Measurements from ENCODE around the gene BACE2.

The BACE2 gene

GRCh38 chr21:41148798-41149197, 19.2 kb upstream of the BACE2 start:
- no peak overlapping the region for H3K9ac ChIP-seq (ENCODE audit: low read depth, low read length)
- H3K9me3 ChIP-seq (ENCODE audit: control insufficient read depth, insufficient read depth, low read length): no peaks in the 10 kb centered on the region
- H3K36me3 ChIP-seq (ENCODE audit: control insufficient read depth, insufficient read depth, low read length): no peaks in the 10 kb centered on the region
- peaks cover 11% of the 10 kb centered on the region; the same call in 1 of the 2 replicates for H3K27me3 ChIP-seq (ENCODE audit: control insufficient read depth, insufficient read depth, low read length)
- H3K27ac ChIP-seq (ENCODE audit: low read depth, low read length): no peak overlapping the region
- H3K4me1 ChIP-seq (ENCODE audit: control insufficient read depth, insufficient read depth, low read length): peaks cover 11% of the 10 kb centered on the region
- H3K4me3 ChIP-seq (ENCODE audit: low read depth, low read length): no peak overlapping the region

GRCh38 chr21:41149199-41149598, 18.8 kb upstream of the BACE2 start:
- Histone ChIP-seq H3K4me3 (ENCODE audit: low read depth, low read length) (no peak overlapping the region), H3K9me3 (ENCODE audit: control insufficient read depth, insufficient read depth, low read length) (no peaks in the 10 kb centered on the region), H3K36me3 (ENCODE audit: control insufficient read depth, insufficient read depth, low read length) (no peaks in the 10 kb centered on the region), H3K27ac (ENCODE audit: low read depth, low read length) (no peak overlapping the region), H3K4me1 (ENCODE audit: control insufficient read depth, insufficient read depth, low read length) (peaks cover 11% of the 10 kb centered on the region), H3K27me3 (ENCODE audit: control insufficient read depth, insufficient read depth, low read length) (peaks cover 11% of the 10 kb centered on the region; the same call in 1 of the 2 replicates), H3K9ac (ENCODE audit: low read depth, low read length) (no peak overlapping the region)

DNA sequence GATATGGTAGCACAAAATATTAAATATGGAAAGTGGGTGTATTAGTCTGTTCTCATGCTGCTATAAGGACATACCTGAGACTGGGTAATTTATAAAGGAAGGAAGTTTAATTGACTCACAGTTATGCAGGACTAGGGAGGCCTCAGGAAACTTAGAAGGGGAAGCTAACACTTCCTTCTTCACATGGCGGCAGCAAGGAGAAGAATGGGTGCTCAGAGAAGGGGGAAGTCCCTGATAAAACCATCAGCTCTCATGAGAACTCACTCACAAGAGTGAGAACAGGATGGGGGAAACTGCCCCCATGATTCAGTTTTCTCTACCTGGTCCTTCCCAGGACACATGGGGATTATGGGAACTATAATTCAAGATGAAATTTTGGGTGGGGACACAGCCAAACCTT, 15.8 kb upstream of the BACE2 start:
- Histone ChIP-seq H3K4me3 (ENCODE audit: low read depth, low read length) (no peak overlapping the region), H3K9me3 (ENCODE audit: control insufficient read depth, insufficient read depth, low read length) (no peaks in the 10 kb centered on the region), H3K4me1 (ENCODE audit: control insufficient read depth, insufficient read depth, low read length) (peaks cover 11% of the 10 kb centered on the region), H3K27me3 (ENCODE audit: control insufficient read depth, insufficient read depth, low read length) (peaks cover 11% of the 10 kb centered on the region; the same call in 1 of the 2 replicates), H3K36me3 (ENCODE audit: control insufficient read depth, insufficient read depth, low read length) (no peaks in the 10 kb centered on the region), H3K27ac (ENCODE audit: low read depth, low read length) (no peak overlapping the region), H3K9ac (ENCODE audit: low read depth, low read length) (no peak overlapping the region)

DNA sequence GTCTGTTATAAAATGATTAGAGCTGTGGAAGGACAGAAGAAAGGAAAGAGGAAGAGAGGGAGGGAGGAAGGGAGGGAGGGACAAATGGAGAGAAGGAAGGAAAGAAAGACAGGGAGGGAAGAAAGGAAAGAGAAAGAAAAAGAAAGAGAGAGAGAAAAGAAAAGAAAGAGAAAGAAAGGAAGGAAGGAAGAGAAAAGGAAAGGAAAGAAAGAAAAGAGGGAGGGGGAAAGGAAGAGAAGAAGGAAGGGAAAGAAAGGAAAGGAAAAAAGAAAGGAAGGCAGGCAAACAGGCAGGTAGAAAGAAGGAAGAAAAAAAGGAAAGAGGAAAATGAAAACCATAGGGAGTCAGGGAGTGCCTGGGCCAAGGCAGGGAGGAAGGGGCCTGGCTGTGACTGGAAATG, 14.5 kb upstream of the BACE2 start:
- no peak overlapping the region for H3K27ac ChIP-seq (ENCODE audit: low read depth, low read length)
- H3K4me1 ChIP-seq (ENCODE audit: control insufficient read depth, insufficient read depth, low read length): no peaks in the 10 kb centered on the region
- peaks cover 11% of the 10 kb centered on the region; the same call in 1 of the 2 replicates for H3K27me3 ChIP-seq (ENCODE audit: control insufficient read depth, insufficient read depth, low read length)
- H3K36me3 ChIP-seq (ENCODE audit: control insufficient read depth, insufficient read depth, low read length): no peaks in the 10 kb centered on the region
- no peaks in the 10 kb centered on the region for H3K9me3 ChIP-seq (ENCODE audit: control insufficient read depth, insufficient read depth, low read length)
- H3K4me3 ChIP-seq (ENCODE audit: low read depth, low read length): no peak overlapping the region
- H3K9ac ChIP-seq (ENCODE audit: low read depth, low read length): no peak overlapping the region

DNA sequence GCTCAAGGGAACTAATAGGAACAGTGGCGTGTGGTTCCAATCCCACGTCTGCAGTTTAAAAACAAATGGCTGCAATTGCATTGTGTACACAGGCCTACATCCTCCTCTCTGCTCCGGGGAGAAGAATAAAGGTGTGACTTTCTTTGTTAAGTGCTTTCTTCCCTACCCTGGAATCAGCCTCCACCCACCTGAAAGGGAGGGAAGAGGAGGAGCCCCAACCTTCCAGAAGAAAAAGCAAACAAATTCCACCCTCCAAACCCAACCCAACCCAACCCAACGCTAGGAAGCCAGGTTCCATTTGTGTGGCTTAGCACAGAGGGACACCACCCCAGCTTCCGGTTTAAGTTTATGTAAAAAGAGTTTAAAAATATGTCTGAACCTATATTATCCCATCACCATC, 11.8 kb upstream of the BACE2 start:
- no peak overlapping the region for H3K27ac ChIP-seq (ENCODE audit: low read depth, low read length)
- H3K9ac ChIP-seq (ENCODE audit: low read depth, low read length): no peak overlapping the region
- no peaks in the 10 kb centered on the region for H3K36me3 ChIP-seq (ENCODE audit: control insufficient read depth, insufficient read depth, low read length)
- H3K27me3 ChIP-seq (ENCODE audit: control insufficient read depth, insufficient read depth, low read length): no peaks in the 10 kb centered on the region
- H3K4me3 ChIP-seq (ENCODE audit: low read depth, low read length): no peak overlapping the region
- H3K4me1 ChIP-seq (ENCODE audit: control insufficient read depth, insufficient read depth, low read length): no peaks in the 10 kb centered on the region
- H3K9me3 ChIP-seq (ENCODE audit: control insufficient read depth, insufficient read depth, low read length): no peaks in the 10 kb centered on the region

DNA sequence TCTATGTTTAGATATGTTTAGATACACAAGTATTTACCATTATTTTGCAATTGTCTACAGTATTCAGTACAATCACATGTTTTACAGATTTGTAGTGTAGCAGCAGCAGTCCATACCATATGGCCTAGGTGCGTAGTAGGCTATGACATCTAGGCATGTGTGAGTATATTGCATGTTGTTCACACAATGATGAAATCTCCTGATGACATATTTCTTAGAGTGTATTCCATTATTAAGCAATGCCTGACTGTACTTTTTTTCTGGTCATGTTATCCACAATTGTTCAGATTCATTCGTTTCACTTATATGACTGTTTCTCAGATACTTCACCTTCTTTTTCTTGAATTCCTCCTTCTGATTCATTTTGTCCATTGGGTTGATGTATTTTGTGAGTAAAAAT, 9.9 kb upstream of the BACE2 start:
- H3K36me3 ChIP-seq (ENCODE audit: control insufficient read depth, insufficient read depth, low read length): no peaks in the 10 kb centered on the region
- H3K4me3 ChIP-seq (ENCODE audit: low read depth, low read length): no peak overlapping the region
- H3K27ac ChIP-seq (ENCODE audit: low read depth, low read length): no peak overlapping the region
- H3K9me3 ChIP-seq (ENCODE audit: control insufficient read depth, insufficient read depth, low read length): no peaks in the 10 kb centered on the region
- no peak overlapping the region for H3K9ac ChIP-seq (ENCODE audit: low read depth, low read length)
- 0 out of 2 replicates have a peak, but pooled peaks cover 4% of the 10 kb centered on the region for H3K27me3 ChIP-seq (ENCODE audit: control insufficient read depth, insufficient read depth, low read length)
- H3K4me1 ChIP-seq (ENCODE audit: control insufficient read depth, insufficient read depth, low read length): no peaks in the 10 kb centered on the region

DNA sequence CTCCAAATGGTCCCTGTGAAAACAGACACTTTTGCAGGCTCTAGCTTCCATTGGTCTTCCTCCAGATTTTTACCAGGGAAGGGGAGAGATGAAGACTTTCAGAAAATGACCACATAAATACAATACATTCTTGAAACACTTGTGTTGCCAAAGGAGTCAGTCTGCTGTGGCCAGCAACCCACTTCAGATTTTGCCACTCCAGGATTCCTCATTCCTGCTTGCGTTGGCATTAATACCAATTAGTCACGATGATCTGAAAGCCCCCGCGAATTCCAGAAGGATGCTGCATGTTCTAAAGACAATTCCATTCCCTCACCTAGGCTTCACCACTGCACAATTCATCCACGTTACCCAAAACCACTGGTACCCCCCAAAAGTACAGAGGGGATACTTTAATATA, 7.9 kb upstream of the BACE2 start:
- H3K9me3 ChIP-seq (ENCODE audit: control insufficient read depth, insufficient read depth, low read length): no peaks in the 10 kb centered on the region
- no peak overlapping the region for H3K9ac ChIP-seq (ENCODE audit: low read depth, low read length)
- 0 out of 2 replicates have a peak, but pooled peaks cover 15% of the 10 kb centered on the region for H3K27me3 ChIP-seq (ENCODE audit: control insufficient read depth, insufficient read depth, low read length)
- H3K4me1 ChIP-seq (ENCODE audit: control insufficient read depth, insufficient read depth, low read length): no peaks in the 10 kb centered on the region
- H3K36me3 ChIP-seq (ENCODE audit: control insufficient read depth, insufficient read depth, low read length): no peaks in the 10 kb centered on the region
- no peak overlapping the region for H3K4me3 ChIP-seq (ENCODE audit: low read depth, low read length)
- H3K27ac ChIP-seq (ENCODE audit: low read depth, low read length): no peak overlapping the region

GRCh38 chr21:41161428-41161827, 6.5 kb upstream of the BACE2 start:
- no peak overlapping the region for H3K9ac ChIP-seq (ENCODE audit: low read depth, low read length)
- no peaks in the 10 kb centered on the region for H3K9me3 ChIP-seq (ENCODE audit: control insufficient read depth, insufficient read depth, low read length)
- H3K4me1 ChIP-seq (ENCODE audit: control insufficient read depth, insufficient read depth, low read length): no peaks in the 10 kb centered on the region
- H3K4me3 ChIP-seq (ENCODE audit: low read depth, low read length): no peak overlapping the region
- no peak overlapping the region for H3K27ac ChIP-seq (ENCODE audit: low read depth, low read length)
- H3K36me3 ChIP-seq (ENCODE audit: control insufficient read depth, insufficient read depth, low read length): no peaks in the 10 kb centered on the region
- H3K27me3 ChIP-seq (ENCODE audit: control insufficient read depth, insufficient read depth, low read length): peaks cover 29% of the 10 kb centered on the region

- Histone ChIP-seq H3K4me1 (ENCODE audit: control insufficient read depth, insufficient read depth, low read length) (0 out of 2 replicates have a peak, but pooled peaks cover 3% of the 10 kb centered on the region), H3K27me3 (ENCODE audit: control insufficient read depth, insufficient read depth, low read length) (peaks cover 35% of the 10 kb centered on the region), H3K4me3 (ENCODE audit: low read depth, low read length) (no peak overlapping the region), H3K9me3 (ENCODE audit: control insufficient read depth, insufficient read depth, low read length) (no peaks in the 10 kb centered on the region), H3K27ac (ENCODE audit: low read depth, low read length) (no peak overlapping the region), H3K36me3 (ENCODE audit: control insufficient read depth, insufficient read depth, low read length) (no peaks in the 10 kb centered on the region), H3K9ac (ENCODE audit: low read depth, low read length) (no peak overlapping the region)
These were observed 5.9 kb upstream of the BACE2 start for GRCh38 chr21:41162096-41162495.

DNA sequence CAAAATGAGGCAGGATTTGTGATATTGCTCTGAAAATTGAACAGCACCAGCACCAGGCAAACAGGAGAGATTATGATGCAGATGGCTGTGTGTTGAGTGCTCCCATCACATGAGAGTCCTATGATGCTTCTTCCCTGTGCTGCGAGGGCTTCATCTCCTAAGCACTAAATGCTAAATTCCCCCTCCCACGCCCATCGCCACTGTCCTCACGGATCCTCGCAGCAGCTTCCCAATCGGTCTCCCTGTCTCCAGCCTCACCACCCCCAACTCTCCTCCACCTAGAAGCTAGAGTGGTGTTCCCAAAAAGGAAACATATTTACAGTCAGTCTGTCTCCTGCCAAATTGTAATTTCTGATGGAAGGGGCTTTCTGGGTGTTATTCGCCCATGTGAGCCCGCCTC, 4.9 kb upstream of the BACE2 start:
- no peaks in the 10 kb centered on the region for H3K36me3 ChIP-seq (ENCODE audit: control insufficient read depth, insufficient read depth, low read length)
- peaks cover 41% of the 10 kb centered on the region for H3K27me3 ChIP-seq (ENCODE audit: control insufficient read depth, insufficient read depth, low read length)
- H3K4me3 ChIP-seq (ENCODE audit: low read depth, low read length): no peak overlapping the region

DNA sequence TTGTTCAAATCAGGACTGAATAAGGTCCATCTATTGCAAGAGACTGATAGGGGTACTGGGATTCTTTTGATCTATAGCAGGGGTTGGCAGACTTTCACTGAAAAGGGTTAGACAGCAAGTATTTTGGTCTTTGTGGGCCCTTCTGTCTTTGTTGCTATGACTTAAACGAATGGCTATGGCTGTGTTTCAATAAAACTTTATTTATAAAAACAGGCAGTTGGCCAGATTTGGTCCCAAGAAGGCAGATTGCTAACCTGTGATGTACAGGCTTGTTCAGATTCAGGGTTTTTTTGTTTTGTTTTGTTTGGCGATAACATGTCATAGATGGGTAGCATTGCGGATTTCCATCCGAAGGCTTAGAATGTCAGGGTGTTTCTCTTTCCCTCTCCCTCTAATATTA, 3.9 kb upstream of the BACE2 start:
- no peaks in the 10 kb centered on the region for H3K9me3 ChIP-seq (ENCODE audit: control insufficient read depth, insufficient read depth, low read length)
- H3K4me3 ChIP-seq (ENCODE audit: low read depth, low read length): no peak overlapping the region
- no peaks in the 10 kb centered on the region for H3K36me3 ChIP-seq (ENCODE audit: control insufficient read depth, insufficient read depth, low read length)
- no peak overlapping the region for H3K9ac ChIP-seq (ENCODE audit: low read depth, low read length)
- H3K4me1 ChIP-seq (ENCODE audit: control insufficient read depth, insufficient read depth, low read length): 0 out of 2 replicates have a peak, but pooled peaks cover 3% of the 10 kb centered on the region
- no peak overlapping the region for H3K27ac ChIP-seq (ENCODE audit: low read depth, low read length)
- peaks cover 43% of the 10 kb centered on the region for H3K27me3 ChIP-seq (ENCODE audit: control insufficient read depth, insufficient read depth, low read length)

More for the DNA sequence above, 4.9 kb upstream of the BACE2 start:
- Histone ChIP-seq H3K4me1 (ENCODE audit: control insufficient read depth, insufficient read depth, low read length) (0 out of 2 replicates have a peak, but pooled peaks cover 3% of the 10 kb centered on the region), H3K9ac (ENCODE audit: low read depth, low read length) (no peak overlapping the region), H3K27ac (ENCODE audit: low read depth, low read length) (no peak overlapping the region), H3K9me3 (ENCODE audit: control insufficient read depth, insufficient read depth, low read length) (no peaks in the 10 kb centered on the region)
